ENCODE measurements around the gene RPS6KA2. TPM values are rescaled to one million over a fixed set of nuclear protein-coding genes. Genes with fewer than 3 reads are reported as not detected.

Gene RPS6KA2
- total and polyA plus RNA-seq, 3 donors from 2014 or later = 18.4 to 21.7 (median 19.8) TPM

GRCh38 chr6:166588691-166589336 lies 38.2 kb downstream of the RPS6KA2 start:
- Histone ChIP-seq H3K27me3 (no peaks in the 10 kb centered on the region), H3K4me3 (no peak overlapping the region), H3K9me3 (no peaks in the 10 kb centered on the region), H3K27ac (no peak overlapping the region), H3K36me3 (ENCODE audit: low read depth, missing control alignments) (no peaks in the 10 kb centered on the region), H3K4me1 (no peaks in the 10 kb centered on the region)
- DNase-seq = no peak
- TF ChIP-seq POLR2A (IDR thresholded peaks at IDR 0.05) = no peak
- TF ChIP-seq, protein P1, sequence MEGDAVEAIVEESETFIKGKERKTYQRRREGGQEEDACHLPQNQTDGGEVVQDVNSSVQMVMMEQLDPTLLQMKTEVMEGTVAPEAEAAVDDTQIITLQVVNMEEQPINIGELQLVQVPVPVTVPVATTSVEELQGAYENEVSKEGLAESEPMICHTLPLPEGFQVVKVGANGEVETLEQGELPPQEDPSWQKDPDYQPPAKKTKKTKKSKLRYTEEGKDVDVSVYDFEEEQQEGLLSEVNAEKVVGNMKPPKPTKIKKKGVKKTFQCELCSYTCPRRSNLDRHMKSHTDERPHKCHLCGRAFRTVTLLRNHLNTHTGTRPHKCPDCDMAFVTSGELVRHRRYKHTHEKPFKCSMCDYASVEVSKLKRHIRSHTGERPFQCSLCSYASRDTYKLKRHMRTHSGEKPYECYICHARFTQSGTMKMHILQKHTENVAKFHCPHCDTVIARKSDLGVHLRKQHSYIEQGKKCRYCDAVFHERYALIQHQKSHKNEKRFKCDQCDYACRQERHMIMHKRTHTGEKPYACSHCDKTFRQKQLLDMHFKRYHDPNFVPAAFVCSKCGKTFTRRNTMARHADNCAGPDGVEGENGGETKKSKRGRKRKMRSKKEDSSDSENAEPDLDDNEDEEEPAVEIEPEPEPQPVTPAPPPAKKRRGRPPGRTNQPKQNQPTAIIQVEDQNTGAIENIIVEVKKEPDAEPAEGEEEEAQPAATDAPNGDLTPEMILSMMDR (IDR thresholded peaks at IDR 0.05) = no peak
- WGBS, 2 donors = 75 to 77% methylated on average over 6 to 11 of the region's 11 CpGs
- intact Hi-C loops (cut with DNase I; ENCODE audit: low total_unique reads) = no loop called here

GRCh38 chr6:166587631-166588413 lies 39.2 kb downstream of the RPS6KA2 start:
- intact Hi-C loops (cut with DNase I; ENCODE audit: low total_unique reads) = no loop called here
- no peak overlapping the region for H3K27ac ChIP-seq
- 76 to 81% methylated on average over 10 of the region's 10 CpGs for WGBS, 2 donors

DNA sequence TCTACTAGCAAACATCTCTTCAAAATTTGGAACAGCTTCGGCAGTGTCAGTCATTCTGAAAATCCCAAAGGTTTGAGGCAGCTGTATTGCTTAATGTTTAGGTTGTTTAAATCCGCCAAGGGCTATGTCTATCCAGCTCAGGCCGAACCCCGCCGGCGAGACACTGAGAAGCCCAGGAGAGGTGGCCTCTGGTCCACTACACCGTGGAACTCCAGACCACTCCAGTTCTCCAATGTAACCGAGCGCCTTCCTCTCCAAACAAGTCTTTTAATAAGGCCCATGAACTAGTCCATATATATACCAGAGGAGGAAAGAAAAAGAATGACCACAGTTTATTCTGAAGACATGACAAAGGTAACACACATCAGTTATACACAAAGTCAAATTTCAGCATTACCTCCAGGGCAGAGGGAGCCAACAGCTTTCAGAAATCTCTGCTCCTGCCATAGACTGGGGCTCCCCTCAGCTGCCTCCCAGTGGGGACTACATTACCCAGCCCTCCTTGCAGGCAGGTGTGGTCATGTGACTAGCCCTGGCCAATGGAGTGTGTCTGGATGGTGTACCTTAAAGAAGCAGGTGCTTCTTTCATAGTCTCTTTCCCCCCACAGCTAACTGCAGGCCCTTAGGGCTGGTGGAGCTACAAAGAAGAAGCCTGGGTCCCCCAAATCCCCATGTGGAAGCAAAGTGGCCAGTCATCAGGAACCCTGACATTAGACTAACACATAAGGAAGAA lies 40.5 kb downstream of the RPS6KA2 start, which contains the start of gene RAMACL:
TSS of gene RAMACL (minus strand) at position 255 of the 733 bp plus-strand sequence. CDS start at position 54, 201 bp downstream.
- intact Hi-C loops (cut with DNase I; ENCODE audit: low total_unique reads) = no loop called here
- Histone ChIP-seq H3K27ac (no peak within 1 kb of the TSS), H3K4me3 (no peak within 1 kb of the TSS), H3K36me3 (ENCODE audit: low read depth, missing control alignments) (no peaks in the 10 kb centered on the region), H3K4me1 (no peaks in the 10 kb centered on the region), H3K27me3 (no peaks in the 10 kb centered on the region), H3K9me3 (no peaks in the 10 kb centered on the region)
- 96 to 98% methylated on average over 9 of the region's 9 CpGs for WGBS, 2 donors
- DNase-seq = peak; percentile 67
- no peak for TF ChIP-seq POLR2A (IDR thresholded peaks at IDR 0.05)
- TF ChIP-seq, protein P1 (IDR thresholded peaks at IDR 0.05) = no peak

More at GRCh38 chr6:166587631-166588413, 39.2 kb downstream of the RPS6KA2 start:
- DNase-seq = no peak
- Histone ChIP-seq H3K27me3 (no peaks in the 10 kb centered on the region), H3K4me3 (no peak overlapping the region), H3K4me1 (no peaks in the 10 kb centered on the region), H3K36me3 (ENCODE audit: low read depth, missing control alignments) (no peaks in the 10 kb centered on the region), H3K9me3 (no peaks in the 10 kb centered on the region)
- no peak for TF ChIP-seq POLR2A (IDR thresholded peaks at IDR 0.05)
- TF ChIP-seq, protein P1 (IDR thresholded peaks at IDR 0.05) = no peak

GRCh38 chr6:166584853-166585429 lies 42.1 kb downstream of the RPS6KA2 start:
- DNase-seq = no peak
- Histone ChIP-seq H3K9me3 (no peaks in the 10 kb centered on the region), H3K27ac (no peak overlapping the region), H3K4me1 (no peaks in the 10 kb centered on the region), H3K27me3 (no peaks in the 10 kb centered on the region), H3K4me3 (no peak overlapping the region), H3K36me3 (ENCODE audit: low read depth, missing control alignments) (no peaks in the 10 kb centered on the region)
- intact Hi-C loops (cut with DNase I; ENCODE audit: low total_unique reads) = no loop called here
- TF ChIP-seq, protein P1 (IDR thresholded peaks at IDR 0.05) = no peak
- 86 to 88% methylated on average over 12 of the region's 12 CpGs for WGBS, 2 donors

Measured in testis (tissue), 3 donors.